SH-SY5Y (cell line): Measurements from ENCODE around the gene RPS29.
A peak's percentile ranks its signal among the peaks of the same experiment; 100 is the strongest.

Source experiments
- GATA2 ChIP-seq: IDR thresholded peaks from 2 replicates; pipeline ENCODE4 v1.6.1; 2011; ENCODE audit warnings: mild to moderate bottlenecking, low read depth, low read length
- GATA3 ChIP-seq: IDR thresholded peaks from 2 replicates; pipeline ENCODE4 v1.6.1; 2011; ENCODE audit warnings: low read depth, mild to moderate bottlenecking, low read length, moderate library complexity

RPS29 gene

GRCh38 chr14:49585803-49586672 lies at the start of gene RPS29:
Gene RPS29 (minus strand): TSS chr14:49586380. CDS start chr14:49586346, 34 bp downstream.
- TF ChIP-seq GATA2 (0 out of 2 replicates have a peak, but pooled peaks have one; percentile 12), GATA3 (no peak)

GRCh38 chr14:49634547-49635334 lies 48.6 kb upstream of the RPS29 start, which contains the start of gene DNAAF2:
Gene DNAAF2 (minus strand): TSS chr14:49635244. CDS start chr14:49635149, 95 bp downstream.
- TF ChIP-seq GATA3 (no peak), GATA2 (no peak; the same call in 1 of the 2 replicates)

GRCh38 chr14:49633640-49634546 lies 47.7 kb upstream of the RPS29 start:
- TF ChIP-seq GATA3 (no peak), GATA2 (no peak)

GRCh38 chr14:49623941-49624839 lies 38.0 kb upstream of the RPS29 start:
- TF ChIP-seq GATA2 = no peak
- TF ChIP-seq GATA3 = no peak

- TF ChIP-seq GATA3 (no peak), GATA2 (no peak)
These were observed 37.2 kb upstream of the RPS29 start for GRCh38 chr14:49623387-49623786.

- TF ChIP-seq GATA2 (no peak), GATA3 (no peak)
These were observed 35.9 kb upstream of the RPS29 start for GRCh38 chr14:49622022-49622607.

- no peak for TF ChIP-seq GATA2
- TF ChIP-seq GATA3 = no peak
These were observed 35.1 kb upstream of the RPS29 start for GRCh38 chr14:49621114-49621881.

- TF ChIP-seq GATA2 (no peak), GATA3 (no peak)
These were observed 34.3 kb upstream of the RPS29 start, which contains the start of the genes MGAT2 and RPL36AL for GRCh38 chr14:49620182-49621113. Gene MGAT2 (plus strand): TSS chr14:49620799. CDS start chr14:49621269, 470 bp downstream. Gene RPL36AL (minus strand): TSS chr14:49620626. CDS start chr14:49619104, 1,522 bp downstream.

DNA sequence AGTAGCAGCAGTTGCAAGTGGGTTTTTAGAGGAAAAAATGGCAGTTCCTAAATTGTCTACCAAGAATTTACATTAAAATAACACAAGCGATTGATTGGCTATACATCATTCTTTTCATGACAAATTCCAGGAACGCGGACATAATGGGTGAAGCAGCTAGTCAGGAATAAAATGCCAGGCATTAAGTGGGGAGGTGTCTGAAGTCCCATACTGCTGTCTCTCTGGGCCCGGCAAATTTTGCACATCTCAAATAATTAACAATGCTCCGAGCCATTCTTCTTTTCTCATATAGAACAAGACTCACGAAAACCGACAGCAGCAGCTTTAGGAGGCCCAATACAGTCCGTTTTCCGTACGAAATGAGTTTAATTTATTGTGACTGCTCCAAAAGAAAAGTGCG lies 33.5 kb upstream of the RPS29 start:
- TF ChIP-seq GATA2 (no peak), GATA3 (no peak)

DNA sequence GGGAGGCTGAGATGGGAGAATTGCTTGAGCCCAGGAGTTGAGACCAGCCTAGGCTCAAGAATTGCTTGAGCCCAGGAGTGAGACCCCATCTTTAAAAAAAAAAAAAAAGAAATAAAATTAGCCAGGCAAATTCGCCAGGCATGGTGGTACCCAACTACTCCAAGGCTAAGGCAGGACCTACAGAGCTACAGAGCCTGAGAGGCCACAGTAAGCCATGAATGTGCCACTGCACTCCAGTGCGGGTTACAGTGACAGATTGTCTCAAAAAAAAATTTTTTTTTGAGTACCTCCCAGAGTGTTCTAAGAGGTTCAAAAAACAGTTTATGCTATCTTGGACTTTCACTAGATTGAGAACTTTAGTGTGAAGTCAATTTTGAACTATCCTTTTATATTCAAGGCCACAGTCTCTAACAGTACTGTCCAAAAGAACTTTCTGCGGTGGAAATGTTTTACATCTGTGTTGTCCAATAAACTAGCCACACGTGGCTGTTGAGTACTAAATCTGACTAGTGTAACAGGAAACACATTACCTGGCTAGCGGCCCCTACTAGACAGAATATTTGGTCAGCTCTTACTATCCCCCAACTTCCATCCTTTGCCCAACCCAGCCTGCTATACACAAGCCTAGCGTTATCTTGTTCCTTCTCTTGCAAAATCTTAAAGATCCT lies 31.8 kb upstream of the RPS29 start:
- TF ChIP-seq GATA3 (no peak), GATA2 (no peak)
